IPS-18c (cell line): Measurements from ENCODE around the gene MRPL2.
"Not testable (repeated sequence)": the region's sequence is repeated elsewhere in the genome, so short reads cannot be mapped to it uniquely, and the experiment has no call there.

ENCODE experiments used
- H3K4me3 ChIP-seq: 2 replicates; pipeline ENCODE4 v1.7.0; 2013; ENCODE audit warnings: low read depth, mild to moderate bottlenecking, low read length, moderate library complexity; ENCODE audit not compliant: insufficient read depth
- H3K9me3 ChIP-seq: one replicate; pipeline ENCODE4 v1.6.1; 2013; ENCODE audit warnings: mild to moderate bottlenecking, low read length, moderate library complexity; ENCODE audit not compliant: control insufficient read depth, insufficient read depth

MRPL2 gene

GRCh38 chr6:43089467-43089866, 30.2 kb upstream of the MRPL2 start:
- H3K9me3 ChIP-seq = no peaks in the 10 kb centered on the region
- peak overlapping the region; percentile 11 for H3K4me3 ChIP-seq

DNA sequence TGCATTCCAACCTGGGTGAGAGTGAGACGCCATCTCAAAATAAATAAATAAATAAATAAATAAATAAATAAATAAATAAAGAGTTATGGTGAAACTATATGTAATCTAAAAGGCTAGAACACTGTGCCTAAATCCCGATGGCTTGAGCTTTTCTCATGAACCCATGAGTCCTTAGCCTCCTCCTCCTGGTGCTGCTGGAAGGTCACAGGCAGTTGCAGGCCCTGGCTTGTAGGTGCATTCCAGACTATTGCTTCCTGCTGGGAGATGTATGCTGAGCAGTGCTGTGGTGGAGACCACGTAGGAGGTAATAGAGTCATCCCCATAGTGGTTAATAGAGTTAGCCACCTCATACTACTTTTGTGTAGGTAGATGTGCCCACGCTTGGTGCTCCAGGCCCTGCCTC, 29.4 kb upstream of the MRPL2 start:
- no peaks in the 10 kb centered on the region for H3K9me3 ChIP-seq
- H3K4me3 ChIP-seq = peak overlapping the region; percentile 9; the same call in 1 of the 2 replicates

- no peak overlapping the region for H3K4me3 ChIP-seq
- no peaks in the 10 kb centered on the region for H3K9me3 ChIP-seq
Measured at GRCh38 chr6:43086022-43086658, 26.9 kb upstream of the MRPL2 start.

DNA sequence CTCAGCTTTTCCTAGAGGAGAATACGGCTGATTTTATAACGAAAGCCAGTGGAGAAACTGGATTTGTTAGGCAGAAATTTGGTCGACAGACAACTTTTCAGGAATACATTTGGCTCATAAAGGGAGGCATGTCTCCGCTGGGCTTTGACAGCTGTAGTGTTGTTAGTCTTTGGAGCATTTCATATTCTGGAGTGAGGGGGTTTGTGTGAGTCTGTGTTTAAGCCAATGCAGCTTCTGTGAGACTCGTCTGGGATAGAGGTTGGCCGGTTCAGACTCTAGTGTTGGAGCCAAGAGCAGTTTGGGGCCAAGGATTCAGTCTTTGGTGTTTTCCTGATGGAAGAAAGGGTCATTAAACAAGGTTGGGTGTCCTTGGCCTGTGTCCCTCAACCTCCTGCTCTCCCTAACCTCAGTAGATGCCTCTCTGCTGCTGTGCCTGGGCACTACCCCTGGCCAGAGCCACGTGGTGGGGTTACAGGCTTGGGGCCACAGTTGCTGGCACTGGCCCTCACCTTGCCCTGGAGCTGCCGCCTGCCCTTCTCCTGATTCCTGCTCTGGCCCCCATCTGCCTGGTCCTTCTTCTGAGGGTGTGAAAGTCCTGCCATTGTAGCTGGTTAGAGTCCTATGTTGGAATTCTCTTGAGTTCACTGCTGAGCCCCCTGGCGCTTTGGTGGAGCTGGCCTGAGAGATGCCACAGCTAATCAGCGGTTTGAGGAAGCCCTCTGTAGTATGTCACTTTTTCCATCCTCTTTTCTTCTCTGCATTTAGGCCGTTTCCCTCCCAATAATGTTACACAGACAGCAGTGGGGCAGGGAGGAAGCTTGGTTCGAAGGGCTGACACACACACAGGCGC, 23.8 kb upstream of the MRPL2 start:
- peaks cover under 1% of the 10 kb centered on the region for H3K9me3 ChIP-seq

DNA sequence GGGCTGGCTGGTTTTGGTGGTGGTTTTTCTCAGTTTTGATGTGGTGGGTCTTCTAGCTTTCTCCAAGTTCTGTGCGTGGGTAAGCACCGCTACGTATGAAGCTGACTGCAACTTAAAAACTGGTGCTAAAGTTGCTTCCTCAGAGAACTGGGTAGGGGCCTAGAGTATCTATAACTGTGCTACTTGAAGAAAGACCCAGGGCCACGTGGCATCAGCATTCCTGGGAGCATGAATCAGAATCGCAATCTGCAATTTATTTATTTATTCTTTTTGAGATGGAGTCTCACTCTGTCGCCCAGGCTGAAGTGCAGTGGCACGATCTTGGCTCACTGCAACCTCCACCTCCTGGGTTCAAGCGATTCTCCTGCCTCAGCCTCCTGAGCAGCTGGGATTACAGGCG, 22.7 kb upstream of the MRPL2 start:
- H3K4me3 ChIP-seq, H3K9me3 ChIP-seq: not testable (repeated sequence)

More for the DNA sequence above, 23.8 kb upstream of the MRPL2 start:
- H3K4me3 ChIP-seq = no peak overlapping the region

- H3K9me3 ChIP-seq = peaks cover 2% of the 10 kb centered on the region
- H3K4me3 ChIP-seq = no peak overlapping the region
Measured at GRCh38 chr6:43081043-43081442, 21.8 kb upstream of the MRPL2 start.

DNA sequence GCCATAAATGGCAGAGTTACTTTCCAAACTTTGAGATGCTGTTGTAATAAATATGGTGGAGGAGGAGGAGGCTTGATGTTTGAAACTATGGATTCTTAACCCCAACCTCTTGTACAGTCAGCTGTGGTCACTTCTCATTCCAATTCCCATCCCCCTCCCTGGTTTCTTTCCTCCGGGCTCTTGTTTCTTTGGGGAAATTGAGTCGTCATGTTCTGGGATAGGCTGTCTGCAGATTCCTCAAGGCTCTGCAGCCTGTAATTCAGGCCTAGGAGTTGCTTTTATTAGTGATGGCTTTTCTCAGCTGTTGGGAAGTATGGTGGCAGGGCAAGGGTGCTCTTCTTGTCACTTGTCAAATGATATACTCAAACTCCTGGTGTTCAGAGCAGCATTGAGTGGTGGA, 19.5 kb upstream of the MRPL2 start:
- peaks cover 2% of the 10 kb centered on the region for H3K9me3 ChIP-seq
- no peak overlapping the region for H3K4me3 ChIP-seq

GRCh38 chr6:43077981-43078511, 18.8 kb upstream of the MRPL2 start:
- peak overlapping the region; percentile 97 for H3K4me3 ChIP-seq
- peaks cover 2% of the 10 kb centered on the region for H3K9me3 ChIP-seq

GRCh38 chr6:43077333-43077809, 18.1 kb upstream of the MRPL2 start:
- Histone ChIP-seq H3K9me3 (peaks cover 2% of the 10 kb centered on the region), H3K4me3 (peak overlapping the region; percentile 97)

DNA sequence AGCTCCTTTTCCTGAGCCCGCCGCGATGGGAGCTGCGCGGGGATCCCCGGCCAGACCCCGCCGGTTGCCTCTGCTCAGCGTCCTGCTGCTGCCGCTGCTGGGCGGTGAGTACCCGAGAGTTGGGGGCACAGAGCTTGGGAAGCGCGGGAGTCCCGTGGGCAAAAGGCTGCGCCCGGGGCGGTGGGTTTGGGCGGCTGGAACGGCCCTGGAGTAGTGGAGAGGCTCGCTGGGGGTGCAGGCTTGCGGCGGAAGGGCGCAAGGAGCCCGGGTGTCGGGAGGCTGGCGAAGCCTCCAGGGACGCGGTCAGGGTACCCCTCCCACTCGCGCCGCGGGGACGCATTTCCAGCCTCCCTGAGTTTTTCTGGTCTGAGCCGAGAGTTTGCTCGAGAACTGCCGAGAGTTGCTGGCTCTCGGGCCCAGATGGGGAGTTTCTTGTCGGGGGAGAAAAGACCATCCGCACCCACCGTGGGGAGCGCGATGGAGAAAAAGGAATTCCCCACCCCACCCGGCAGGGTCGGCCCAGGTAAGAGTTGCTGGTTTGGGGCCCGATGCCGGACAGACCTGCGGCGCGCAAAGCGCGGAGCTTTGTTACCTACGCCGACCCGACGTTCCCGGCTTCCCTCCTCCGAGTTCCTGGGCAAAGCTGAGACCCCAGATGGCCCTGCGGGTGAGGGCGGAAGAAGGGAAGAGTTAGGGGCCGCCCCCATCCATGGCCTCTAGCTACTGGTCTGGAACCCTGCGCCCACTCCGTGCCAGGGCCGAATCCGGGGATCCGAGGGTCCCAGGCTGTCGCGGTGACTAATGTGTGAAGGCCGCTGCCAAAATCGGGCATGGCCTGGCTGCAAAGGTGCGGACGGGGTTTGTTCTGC, 17.5 kb upstream of the MRPL2 start:
- H3K4me3 ChIP-seq = peak overlapping the region; percentile 97
- H3K9me3 ChIP-seq = peaks cover 2% of the 10 kb centered on the region

- Histone ChIP-seq H3K4me3 (peak within 1 kb of the TSS; percentile 97), H3K9me3 (peaks cover 2% of the 10 kb centered on the region)
Measured at GRCh38 chr6:43075670-43076463, 16.6 kb upstream of the MRPL2 start, which contains the start of gene PTK7. Gene PTK7, plus strand, starts transcription at chr6:43076314. Its CDS starts 175 bp downstream, at chr6:43076489.

DNA sequence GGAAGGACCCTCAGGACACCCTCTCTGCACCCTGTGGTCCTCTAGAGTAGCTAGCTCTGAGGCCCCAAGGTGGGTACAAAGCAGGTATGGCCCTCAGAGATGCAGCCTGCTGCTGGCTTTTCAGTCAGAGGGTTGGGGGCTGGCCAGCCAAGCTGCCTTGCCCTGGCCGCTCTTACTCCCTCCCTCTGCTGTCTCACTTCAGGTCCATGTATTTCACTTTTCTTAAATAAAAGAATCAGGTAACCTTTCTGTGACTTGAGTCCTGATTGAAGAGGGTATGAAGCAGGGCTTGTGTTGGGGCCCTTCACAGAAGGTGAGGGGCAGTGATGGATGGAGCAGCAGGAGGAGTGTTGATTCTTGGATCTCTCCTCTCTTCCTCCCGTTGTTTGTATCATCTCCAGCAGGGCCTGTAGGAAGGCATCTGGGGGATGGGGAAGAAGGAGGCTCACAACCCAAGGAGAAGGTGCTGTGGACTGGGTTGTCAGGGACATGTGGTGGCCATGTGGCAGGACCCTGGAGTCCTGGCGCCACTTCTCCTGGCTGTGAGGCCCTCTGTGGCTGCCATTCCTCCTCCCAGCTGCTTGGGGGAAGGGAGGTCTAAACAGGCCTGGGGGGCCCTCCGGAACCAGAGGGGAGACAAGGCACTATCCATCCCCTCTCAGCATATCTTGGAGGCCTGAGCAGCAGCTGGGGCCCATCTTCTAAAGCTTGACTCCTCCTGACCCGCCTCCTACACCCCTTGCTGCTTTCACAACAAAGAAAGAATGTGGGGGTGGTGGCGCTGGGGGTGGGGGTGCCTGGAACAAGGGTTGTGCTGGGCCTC, 15.8 kb upstream of the MRPL2 start:
- peak overlapping the region; percentile 62 for H3K4me3 ChIP-seq
- peaks cover 2% of the 10 kb centered on the region for H3K9me3 ChIP-seq

- Histone ChIP-seq H3K4me3 (no peak overlapping the region), H3K9me3 (peaks cover 2% of the 10 kb centered on the region)
Measured at GRCh38 chr6:43070028-43070632, 10.9 kb upstream of the MRPL2 start.

GRCh38 chr6:43062818-43063217, 3.6 kb upstream of the MRPL2 start:
- Histone ChIP-seq H3K4me3 (no peak overlapping the region), H3K9me3 (peaks cover 2% of the 10 kb centered on the region)

- Histone ChIP-seq H3K4me3 (no peak overlapping the region), H3K9me3 (peaks cover 2% of the 10 kb centered on the region)
Measured at GRCh38 chr6:43061861-43062260, 2.6 kb upstream of the MRPL2 start.
